HG03064 (cell line): Measurements from ENCODE around the gene TMED1.
"Not testable (repeated sequence)": the region's sequence is repeated elsewhere in the genome, so short reads cannot be mapped to it uniquely, and the experiment has no call there.

Experiments
- ATAC-seq: cut with Tn5 transposase; IDR thresholded peaks from one replicate; pipeline ENCODE4 v1.9.1; 2021; ENCODE audit warnings: low read depth; ENCODE audit not compliant: unreplicated experiment

The TMED1 gene

GRCh38 chr19:10835754-10836478 is at the start of gene TMED1:
TMED1 (minus strand) TSS chr19:10836212; CDS start chr19:10836191, 21 bp downstream.
- ATAC-seq, result no peak

GRCh38 chr19:10885201-10886169 is 49.5 kb upstream of the TMED1 start:
- ATAC-seq, result no peak

- ATAC-seq, result no peak
Measured at GRCh38 chr19:10884274-10884673, 48.3 kb upstream of the TMED1 start.

DNA sequence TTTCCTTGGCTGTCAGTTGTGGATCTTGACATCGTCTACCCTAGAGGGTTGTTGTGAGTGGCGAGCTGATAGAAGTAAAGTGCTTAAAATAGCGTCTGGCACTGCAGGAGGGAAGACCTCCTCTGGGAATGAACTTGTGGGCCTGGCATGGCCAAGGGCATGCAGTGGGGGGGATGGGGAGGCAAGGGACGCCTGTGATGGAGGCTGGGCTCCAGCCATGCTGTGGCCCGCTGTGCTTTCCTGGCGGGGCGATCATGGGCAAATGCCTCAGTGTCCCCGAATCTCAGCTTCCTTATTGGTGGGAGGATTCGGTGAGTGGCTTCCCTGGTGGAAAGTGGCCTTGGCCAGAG is 46.1 kb upstream of the TMED1 start:
- ATAC-seq, result no peak

GRCh38 chr19:10881403-10882107 is 45.5 kb upstream of the TMED1 start:
- no peak for ATAC-seq

DNA sequence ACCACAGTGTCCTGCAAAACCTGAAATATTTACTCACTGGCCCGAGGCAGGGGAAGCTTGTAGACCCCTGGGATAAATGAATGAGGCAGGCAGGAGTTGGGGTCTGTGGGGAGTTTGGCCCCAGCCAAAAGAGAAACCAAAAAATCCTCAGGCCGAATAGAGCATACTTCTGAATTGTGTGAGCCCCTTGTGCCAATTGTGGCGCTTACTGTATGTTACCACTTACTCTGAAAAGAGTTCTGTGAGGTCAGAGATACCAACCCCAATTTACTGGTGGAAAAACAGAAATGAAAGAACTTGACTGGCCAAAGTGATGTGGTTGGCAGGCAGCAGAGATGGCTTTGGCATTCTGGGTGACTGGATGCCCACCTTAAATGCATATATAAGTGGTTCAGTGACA is 42.2 kb upstream of the TMED1 start:
- ATAC-seq, result no peak

GRCh38 chr19:10877608-10878007 is 41.6 kb upstream of the TMED1 start:
- not testable (repeated sequence) for ATAC-seq

- ATAC-seq, result no peak
Measured at GRCh38 chr19:10876459-10877240, 40.6 kb upstream of the TMED1 start.

DNA sequence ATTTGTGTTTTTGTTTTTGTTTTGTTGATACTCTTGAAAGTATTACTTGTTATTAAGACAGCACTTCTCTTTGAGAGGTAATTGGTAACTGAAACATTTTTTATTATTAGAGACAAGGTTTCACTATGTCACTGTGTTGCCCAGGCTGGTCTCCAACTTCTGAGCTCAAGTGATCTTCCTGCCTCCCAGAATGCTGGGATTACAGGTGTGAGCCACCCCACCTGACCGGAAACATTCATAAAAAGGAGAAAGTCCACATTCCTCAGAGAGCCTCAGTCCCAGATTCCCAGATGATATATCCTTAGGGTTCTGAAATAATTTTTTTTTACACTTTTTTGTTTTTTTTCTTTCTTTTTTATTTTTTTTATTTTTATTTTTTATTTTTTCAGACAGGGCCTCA is 38.0 kb upstream of the TMED1 start:
- no peak for ATAC-seq

GRCh38 chr19:10872546-10873107 is 36.6 kb upstream of the TMED1 start:
- no peak for ATAC-seq

DNA sequence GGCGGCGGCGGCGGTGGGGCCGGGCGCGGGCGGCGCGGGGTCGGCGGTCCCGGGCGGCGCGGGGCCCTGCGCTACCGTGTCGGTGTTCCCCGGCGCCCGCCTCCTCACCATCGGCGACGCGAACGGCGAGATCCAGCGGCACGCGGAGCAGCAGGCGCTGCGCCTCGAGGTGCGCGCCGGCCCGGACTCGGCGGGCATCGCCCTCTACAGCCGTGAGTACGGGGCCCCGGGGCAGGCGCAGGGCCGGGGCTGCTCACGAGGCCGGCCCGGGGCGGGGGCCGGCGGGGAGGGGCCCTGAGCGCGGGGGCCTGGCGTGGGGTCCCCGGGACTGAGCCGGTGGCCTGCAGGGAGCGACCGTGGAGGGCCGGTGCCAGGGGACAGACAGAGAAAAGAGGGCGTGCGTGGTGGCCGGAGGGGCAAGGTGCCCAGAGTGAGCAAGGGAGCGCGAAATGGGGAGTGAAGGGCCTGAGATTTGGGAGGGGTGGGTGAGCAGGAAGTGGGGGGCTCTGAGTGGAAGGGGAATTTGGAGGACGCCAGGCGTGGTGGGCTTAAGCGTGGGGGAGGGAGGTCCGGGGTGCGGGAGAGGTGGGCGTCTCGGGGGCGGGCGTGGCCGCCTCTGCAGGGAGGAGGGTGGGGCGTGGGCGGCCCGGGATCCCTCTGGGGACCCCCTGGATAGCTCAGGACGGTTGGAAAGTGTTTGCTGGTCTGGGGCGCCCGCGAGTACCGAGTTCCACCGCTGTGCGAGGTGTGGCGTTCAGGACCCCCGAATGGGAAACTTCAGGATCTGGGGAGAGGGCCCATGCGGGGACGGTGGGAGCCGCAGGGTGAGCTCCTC is 35.9 kb upstream of the TMED1 start:
- peak; percentile 3 for ATAC-seq

DNA sequence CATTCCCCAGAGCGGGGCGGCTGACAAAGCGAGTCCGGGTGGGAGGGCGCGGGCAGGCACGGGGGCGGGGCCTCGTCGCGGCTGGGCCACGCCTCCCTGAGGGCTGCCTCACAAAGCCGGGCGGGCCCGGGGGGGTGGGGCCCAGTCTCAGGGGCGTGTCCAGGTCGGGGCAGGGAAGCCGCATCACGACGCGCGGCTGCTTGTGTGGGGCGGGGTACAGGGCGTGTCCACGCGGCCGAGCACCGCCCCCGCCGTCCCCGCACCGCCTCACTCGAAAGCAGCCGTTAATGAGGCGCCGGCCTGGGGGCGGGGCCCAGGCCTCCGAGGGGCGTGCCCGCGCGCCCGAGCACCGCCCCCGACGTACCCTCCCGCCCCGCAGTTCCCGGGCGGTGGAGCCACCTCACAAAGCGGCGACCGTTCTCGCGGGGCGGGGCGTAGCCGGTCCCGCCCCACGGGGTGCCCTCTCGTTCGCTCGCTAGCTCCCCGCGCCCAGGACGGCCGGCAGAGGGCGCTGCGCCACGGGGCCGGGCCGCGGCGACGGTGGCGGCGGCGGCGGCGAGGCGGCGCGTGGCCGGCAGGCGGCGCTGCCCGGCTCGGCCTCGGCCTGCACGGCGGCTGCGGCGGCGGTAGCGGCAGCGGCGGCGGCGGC is 35.1 kb upstream of the TMED1 start, which contains the start of gene CARM1:
TSS of gene CARM1 (plus strand) at position 599 of the 649 bp plus-strand sequence. CDS start 150 bp downstream, outside the sequence.
- peak; percentile 60 for ATAC-seq

GRCh38 chr19:10870501-10870954 is 34.5 kb upstream of the TMED1 start:
- no peak for ATAC-seq

- ATAC-seq, result not testable (repeated sequence)
Measured at GRCh38 chr19:10869872-10870311, 33.9 kb upstream of the TMED1 start.

- ATAC-seq, result no peak
Measured at GRCh38 chr19:10868872-10869547, 33.0 kb upstream of the TMED1 start.

GRCh38 chr19:10866495-10866894 is 30.5 kb upstream of the TMED1 start:
- ATAC-seq, result no peak

GRCh38 chr19:10864538-10864899 is 28.5 kb upstream of the TMED1 start:
- no peak for ATAC-seq
